Measurements from ENCODE around the gene GABRB1. TPM values are rescaled to one million over a fixed set of nuclear protein-coding genes. Genes with fewer than 3 reads are reported as not detected.

Gene GABRB1
- total RNA-seq, 1 experiment from 2014 or later: not detected

GRCh38 chr4:47207555-47207954 is 176.2 kb downstream of the GABRB1 start (continued):
- TF ChIP-seq REST (IDR thresholded peaks at IDR 0.05; ENCODE audit: low read depth) (no peak), CEBPB (IDR thresholded peaks at IDR 0.05; ENCODE audit: low read depth) (no peak), TCF7L2 (IDR thresholded peaks at IDR 0.05; ENCODE audit: borderline replicate concordance, extremely low read depth, insufficient read depth, insufficient read length) (no peak), CTCF (IDR thresholded peaks at IDR 0.05 in 2 of 3, conservative IDR thresholded peaks at IDR 0.05 in 1 of 3; ENCODE audit: borderline replicate concordance in 1 of 3, insufficient read depth in 1 of 3, low read depth in 2 of 3, low read length in 2 of 3) (no peak), EZH2 (IDR thresholded peaks at IDR 0.05) (no peak), ATF3 (IDR thresholded peaks at IDR 0.05) (no peak), POLR2AphosphoS5 (IDR thresholded peaks at IDR 0.05; ENCODE audit: low read depth, low read length) (no peak), FOSL1 (IDR thresholded peaks at IDR 0.05; ENCODE audit: low read depth) (no peak), RAD21 (IDR thresholded peaks at IDR 0.05; ENCODE audit: low read depth) (no peak), JUND (IDR thresholded peaks at IDR 0.05) (no peak), SP1 (IDR thresholded peaks at IDR 0.05; ENCODE audit: low read depth) (no peak), ZNF274 (IDR thresholded peaks at IDR 0.05; ENCODE audit: low read depth, low read length) (no peak)

Data from HCT116 (cell line).